ENCODE results near the gene NDUFS5. TPM values are rescaled to one million over a fixed set of nuclear protein-coding genes. Genes with fewer than 3 reads are reported as not detected.
"Not testable (repeated sequence)": the region's sequence is repeated elsewhere in the genome, so short reads cannot be mapped to it uniquely, and the experiment has no call there.

NDUFS5 gene
- total RNA-seq, 1 donor from 2014 or later: 696 TPM

GRCh38 chr1:39063191-39063590, 37.0 kb downstream of the NDUFS5 start:
- DNase-seq: no peak
- intact Hi-C loops (cut with micrococcal nuclease): no loop called here
- H3K27me3 ChIP-seq (ENCODE audit: low read depth): no peaks in the 10 kb centered on the region
- no peaks in the 10 kb centered on the region for H3K36me3 ChIP-seq
- TF ChIP-seq, protein P1, sequence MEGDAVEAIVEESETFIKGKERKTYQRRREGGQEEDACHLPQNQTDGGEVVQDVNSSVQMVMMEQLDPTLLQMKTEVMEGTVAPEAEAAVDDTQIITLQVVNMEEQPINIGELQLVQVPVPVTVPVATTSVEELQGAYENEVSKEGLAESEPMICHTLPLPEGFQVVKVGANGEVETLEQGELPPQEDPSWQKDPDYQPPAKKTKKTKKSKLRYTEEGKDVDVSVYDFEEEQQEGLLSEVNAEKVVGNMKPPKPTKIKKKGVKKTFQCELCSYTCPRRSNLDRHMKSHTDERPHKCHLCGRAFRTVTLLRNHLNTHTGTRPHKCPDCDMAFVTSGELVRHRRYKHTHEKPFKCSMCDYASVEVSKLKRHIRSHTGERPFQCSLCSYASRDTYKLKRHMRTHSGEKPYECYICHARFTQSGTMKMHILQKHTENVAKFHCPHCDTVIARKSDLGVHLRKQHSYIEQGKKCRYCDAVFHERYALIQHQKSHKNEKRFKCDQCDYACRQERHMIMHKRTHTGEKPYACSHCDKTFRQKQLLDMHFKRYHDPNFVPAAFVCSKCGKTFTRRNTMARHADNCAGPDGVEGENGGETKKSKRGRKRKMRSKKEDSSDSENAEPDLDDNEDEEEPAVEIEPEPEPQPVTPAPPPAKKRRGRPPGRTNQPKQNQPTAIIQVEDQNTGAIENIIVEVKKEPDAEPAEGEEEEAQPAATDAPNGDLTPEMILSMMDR (IDR thresholded peaks at IDR 0.05; ENCODE audit: borderline replicate concordance): no peak
- H3K4me1 ChIP-seq: no peaks in the 10 kb centered on the region
- no peaks in the 10 kb centered on the region for H3K9me3 ChIP-seq (replicated peaks)
- no peak overlapping the region for H3K4me3 ChIP-seq
- H3K27ac ChIP-seq (replicated peaks): no peak overlapping the region

DNA sequence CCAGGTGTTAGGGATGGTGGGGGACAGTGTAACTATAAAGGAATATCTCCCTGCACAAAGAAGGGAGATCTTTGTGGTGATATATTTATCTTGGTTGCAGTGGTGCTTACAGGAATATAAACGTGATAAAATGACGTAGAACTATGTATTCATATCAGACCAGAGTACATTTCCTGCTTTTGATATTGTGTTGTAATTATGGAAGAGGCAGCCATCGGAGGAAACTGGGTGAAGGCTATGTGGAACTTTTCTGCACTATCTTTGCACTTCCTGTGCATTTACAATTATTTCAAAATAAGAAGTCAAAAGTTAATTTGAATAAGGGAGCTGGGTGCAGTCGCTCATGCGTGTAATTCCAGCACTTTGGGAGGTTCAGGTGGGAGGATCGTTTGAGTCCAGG, 37.6 kb downstream of the NDUFS5 start:
- TF ChIP-seq, protein P1 (IDR thresholded peaks at IDR 0.05; ENCODE audit: borderline replicate concordance): no peak
- no peak overlapping the region for H3K4me3 ChIP-seq
- H3K36me3 ChIP-seq: no peaks in the 10 kb centered on the region
- no peaks in the 10 kb centered on the region for H3K4me1 ChIP-seq
- no peaks in the 10 kb centered on the region for H3K27me3 ChIP-seq (ENCODE audit: low read depth)
- no peaks in the 10 kb centered on the region for H3K9me3 ChIP-seq (replicated peaks)
- intact Hi-C loops (cut with micrococcal nuclease): no loop called here
- DNase-seq: no peak
- H3K27ac ChIP-seq (replicated peaks): no peak overlapping the region

DNA sequence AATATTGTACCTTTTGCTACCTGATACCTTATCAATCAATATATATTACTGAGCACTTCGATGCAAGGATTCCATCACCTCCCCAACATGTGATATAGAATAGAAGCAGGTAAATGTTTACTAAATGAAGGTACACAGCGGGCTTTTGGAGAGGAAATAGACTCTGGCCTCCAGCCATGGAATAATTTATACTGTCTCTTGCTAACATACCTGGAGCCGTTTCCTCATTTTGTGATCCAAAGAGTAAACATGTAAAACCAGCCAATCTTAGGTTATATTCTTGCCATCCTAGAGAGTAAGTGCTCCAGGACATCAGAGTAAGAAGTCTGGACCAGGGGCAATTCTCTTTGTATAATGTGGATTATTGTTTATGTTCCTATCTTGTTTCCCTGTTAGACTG, 39.4 kb downstream of the NDUFS5 start:
- no peaks in the 10 kb centered on the region for H3K27me3 ChIP-seq (ENCODE audit: low read depth)
- no peak for DNase-seq
- H3K27ac ChIP-seq (replicated peaks): no peak overlapping the region
- TF ChIP-seq, protein P1 (IDR thresholded peaks at IDR 0.05; ENCODE audit: borderline replicate concordance): no peak
- no peaks in the 10 kb centered on the region for H3K9me3 ChIP-seq (replicated peaks)
- intact Hi-C loops (cut with micrococcal nuclease): no loop called here
- no peak overlapping the region for H3K4me3 ChIP-seq
- H3K4me1 ChIP-seq: no peaks in the 10 kb centered on the region
- H3K36me3 ChIP-seq: no peaks in the 10 kb centered on the region

GRCh38 chr1:39068227-39068626, 42.1 kb downstream of the NDUFS5 start:
- H3K27ac ChIP-seq (replicated peaks); DNase-seq; H3K4me1 ChIP-seq; H3K36me3 ChIP-seq; intact Hi-C loops (cut with micrococcal nuclease); H3K27me3 ChIP-seq (ENCODE audit: low read depth); H3K4me3 ChIP-seq; H3K9me3 ChIP-seq (replicated peaks): not testable (repeated sequence)

DNA sequence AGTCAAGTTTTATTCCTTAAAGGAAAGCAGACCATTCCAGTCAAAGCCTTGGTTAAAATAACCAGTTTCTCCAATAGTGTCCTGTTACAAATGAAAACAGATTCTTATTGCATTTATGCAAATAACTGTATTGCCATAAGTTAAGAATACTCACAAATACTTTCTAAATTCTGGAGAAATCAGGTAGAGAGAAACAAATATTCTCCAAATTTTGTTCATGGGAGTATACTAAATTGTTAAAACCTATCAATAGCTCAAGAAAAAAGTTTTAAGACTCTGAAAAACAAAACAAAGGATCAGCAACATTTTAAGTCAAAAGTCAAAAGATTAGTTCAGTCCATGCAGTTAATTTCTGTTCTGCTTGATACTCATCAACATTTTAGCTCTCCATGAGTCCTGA, 45.4 kb downstream of the NDUFS5 start:
- H3K4me3 ChIP-seq; DNase-seq; H3K36me3 ChIP-seq; intact Hi-C loops (cut with micrococcal nuclease); H3K27ac ChIP-seq (replicated peaks); H3K27me3 ChIP-seq (ENCODE audit: low read depth); H3K4me1 ChIP-seq; H3K9me3 ChIP-seq (replicated peaks): not testable (repeated sequence)

DNA sequence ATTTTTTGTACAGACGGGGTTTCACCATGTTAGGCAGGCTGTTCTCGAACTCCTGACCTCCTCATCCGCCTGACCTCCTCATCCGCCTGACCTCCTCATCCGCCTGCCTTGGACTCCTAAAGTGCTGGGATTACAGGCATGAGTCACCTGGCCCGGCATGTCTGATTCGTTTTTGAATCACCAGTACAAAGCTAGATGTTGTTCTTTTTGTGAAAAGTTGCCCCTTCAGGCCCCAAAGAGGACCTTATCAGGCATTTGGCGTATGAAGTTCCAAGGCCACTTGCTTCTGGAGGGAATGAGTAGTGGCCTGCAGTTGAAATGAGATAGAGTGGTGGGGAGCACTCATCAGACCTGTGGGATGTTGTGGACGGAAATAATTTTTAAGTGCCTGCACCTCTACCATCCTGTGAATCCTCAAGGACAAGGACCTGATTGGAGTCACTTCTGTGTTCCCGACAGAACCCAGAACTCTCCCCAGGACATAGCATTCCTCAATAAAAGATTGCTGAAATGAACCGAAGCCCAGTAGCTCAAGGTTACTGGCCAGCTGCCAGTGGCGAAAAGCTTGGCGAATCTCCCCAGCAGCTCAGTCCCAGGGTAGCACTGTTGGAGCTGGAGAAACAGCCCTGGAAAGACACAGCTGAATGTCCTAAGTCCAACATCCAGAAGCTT, 50.1 kb downstream of the NDUFS5 start:
- H3K27ac ChIP-seq (replicated peaks): peak overlapping the region; percentile 66
- no peaks in the 10 kb centered on the region for H3K9me3 ChIP-seq (replicated peaks)
- intact Hi-C loops (cut with micrococcal nuclease): no loop called here
- H3K4me3 ChIP-seq: no peak overlapping the region
- H3K36me3 ChIP-seq: no peaks in the 10 kb centered on the region
- peak; percentile 83 for DNase-seq
- TF ChIP-seq, protein P1 (IDR thresholded peaks at IDR 0.05; ENCODE audit: borderline replicate concordance): no peak
- peaks cover 16% of the 10 kb centered on the region for H3K4me1 ChIP-seq
- H3K27me3 ChIP-seq (ENCODE audit: low read depth): peaks cover 7% of the 10 kb centered on the region

Data from left ventricle myocardium inferior (tissue), 1 donor.